ENCODE results near the gene F8A1.
A peak's percentile ranks its signal among the peaks of the same experiment; 100 is the strongest.
"Not testable (repeated sequence)": the region's sequence is repeated elsewhere in the genome, so short reads cannot be mapped to it uniquely, and the experiment has no call there.

The F8A1 gene

GRCh38 chrX:154900323-154900722 lies 14.2 kb downstream of the F8A1 start:
- Histone ChIP-seq H3K27ac (ENCODE audit: low read length) (no peak overlapping the region), H3K27me3 (ENCODE audit: insufficient read depth, low read length) (no peaks in the 10 kb centered on the region), H3K9ac (ENCODE audit: low read depth, low read length) (no peak overlapping the region), H3K4me3 (ENCODE audit: low read length) (no peak overlapping the region), H3K4me1 (ENCODE audit: insufficient read depth, low read length) (no peaks in the 10 kb centered on the region), H3K9me3 (ENCODE audit: insufficient read depth, low read depth, low read length) (no peaks in the 10 kb centered on the region), H3K36me3 (ENCODE audit: insufficient read depth, low read depth, low read length) (no peaks in the 10 kb centered on the region)

GRCh38 chrX:154902408-154902807 lies 16.3 kb downstream of the F8A1 start:
- Histone ChIP-seq H3K4me3 (ENCODE audit: low read length) (no peak overlapping the region), H3K27ac (ENCODE audit: low read length) (no peak overlapping the region), H3K4me1 (ENCODE audit: insufficient read depth, low read length) (no peaks in the 10 kb centered on the region), H3K9me3 (ENCODE audit: insufficient read depth, low read depth, low read length) (no peaks in the 10 kb centered on the region), H3K27me3 (ENCODE audit: insufficient read depth, low read length) (no peaks in the 10 kb centered on the region), H3K36me3 (ENCODE audit: insufficient read depth, low read depth, low read length) (no peaks in the 10 kb centered on the region), H3K9ac (ENCODE audit: low read depth, low read length) (no peak overlapping the region; the same call in 1 of the 2 replicates)

GRCh38 chrX:154908821-154909220 lies 22.7 kb downstream of the F8A1 start:
- Histone ChIP-seq H3K27ac (ENCODE audit: low read length) (no peak overlapping the region), H3K36me3 (ENCODE audit: insufficient read depth, low read depth, low read length) (no peaks in the 10 kb centered on the region), H3K4me3 (ENCODE audit: low read length) (no peak overlapping the region), H3K9me3 (ENCODE audit: insufficient read depth, low read depth, low read length) (no peaks in the 10 kb centered on the region), H3K9ac (ENCODE audit: low read depth, low read length) (no peak overlapping the region), H3K27me3 (ENCODE audit: insufficient read depth, low read length) (no peaks in the 10 kb centered on the region), H3K4me1 (ENCODE audit: insufficient read depth, low read length) (no peaks in the 10 kb centered on the region)

- H3K4me1 ChIP-seq (ENCODE audit: insufficient read depth, low read length); H3K9me3 ChIP-seq (ENCODE audit: insufficient read depth, low read depth, low read length); H3K36me3 ChIP-seq (ENCODE audit: insufficient read depth, low read depth, low read length); H3K27me3 ChIP-seq (ENCODE audit: insufficient read depth, low read length); H3K4me3 ChIP-seq (ENCODE audit: low read length); H3K27ac ChIP-seq (ENCODE audit: low read length); H3K9ac ChIP-seq (ENCODE audit: low read depth, low read length): not testable (repeated sequence)
These were observed 23.9 kb downstream of the F8A1 start for GRCh38 chrX:154910048-154910447.

GRCh38 chrX:154910528-154910927 lies 24.4 kb downstream of the F8A1 start:
- not testable (repeated sequence) for H3K27me3 ChIP-seq (ENCODE audit: insufficient read depth, low read length); H3K9me3 ChIP-seq (ENCODE audit: insufficient read depth, low read depth, low read length); H3K27ac ChIP-seq (ENCODE audit: low read length); H3K4me3 ChIP-seq (ENCODE audit: low read length); H3K36me3 ChIP-seq (ENCODE audit: insufficient read depth, low read depth, low read length); H3K9ac ChIP-seq (ENCODE audit: low read depth, low read length); H3K4me1 ChIP-seq (ENCODE audit: insufficient read depth, low read length)

- no peak overlapping the region for H3K9ac ChIP-seq (ENCODE audit: low read depth, low read length)
- no peaks in the 10 kb centered on the region for H3K27me3 ChIP-seq (ENCODE audit: insufficient read depth, low read length)
- H3K9me3 ChIP-seq (ENCODE audit: insufficient read depth, low read depth, low read length): no peaks in the 10 kb centered on the region
These were observed 27.9 kb downstream of the F8A1 start for GRCh38 chrX:154914052-154914451.

GRCh38 chrX:154918060-154918483 lies 31.9 kb downstream of the F8A1 start:
- Histone ChIP-seq H3K4me1 (ENCODE audit: insufficient read depth, low read length) (no peaks in the 10 kb centered on the region), H3K27me3 (ENCODE audit: insufficient read depth, low read length) (no peaks in the 10 kb centered on the region), H3K9ac (ENCODE audit: low read depth, low read length) (peak overlapping the region; percentile 56; the same call in 1 of the 2 replicates), H3K27ac (ENCODE audit: low read length) (no peak overlapping the region), H3K36me3 (ENCODE audit: insufficient read depth, low read depth, low read length) (no peaks in the 10 kb centered on the region), H3K4me3 (ENCODE audit: low read length) (peak overlapping the region; percentile 55), H3K9me3 (ENCODE audit: insufficient read depth, low read depth, low read length) (no peaks in the 10 kb centered on the region)

More at GRCh38 chrX:154914052-154914451, 27.9 kb downstream of the F8A1 start:
- Histone ChIP-seq H3K27ac (ENCODE audit: low read length) (no peak overlapping the region), H3K4me3 (ENCODE audit: low read length) (no peak overlapping the region), H3K4me1 (ENCODE audit: insufficient read depth, low read length) (no peaks in the 10 kb centered on the region), H3K36me3 (ENCODE audit: insufficient read depth, low read depth, low read length) (no peaks in the 10 kb centered on the region)

GRCh38 chrX:154924771-154925170 lies 38.6 kb downstream of the F8A1 start:
- not testable (repeated sequence) for H3K9ac ChIP-seq (ENCODE audit: low read depth, low read length); H3K9me3 ChIP-seq (ENCODE audit: insufficient read depth, low read depth, low read length); H3K36me3 ChIP-seq (ENCODE audit: insufficient read depth, low read depth, low read length); H3K4me3 ChIP-seq (ENCODE audit: low read length); H3K4me1 ChIP-seq (ENCODE audit: insufficient read depth, low read length); H3K27ac ChIP-seq (ENCODE audit: low read length); H3K27me3 ChIP-seq (ENCODE audit: insufficient read depth, low read length)
